Keratinocyte (primary cell): ENCODE data around the gene AHCY. TPM values are rescaled to one million over a fixed set of nuclear protein-coding genes. Genes with fewer than 3 reads are reported as not detected.
"Not testable (repeated sequence)": the region's sequence is repeated elsewhere in the genome, so short reads cannot be mapped to it uniquely, and the experiment has no call there.

Source experiments
- DNase-seq: peaks from one replicate; pipeline ENCODE4 v3.0.0-alpha.2; 2011; ENCODE audit warnings: low read depth, missing footprints, low spot score
- FAIRE-seq: peaks from 2 replicates; lab custom pipeline; 2011; peaks lifted over from hg19 to GRCh38; lab: Jason Lieb, UNC
- H2AFZ ChIP-seq: 2 replicates; pipeline ENCODE4 v1.6.0; 2012; ENCODE audit warnings: low read length, control low read depth, inconsistent platforms; ENCODE audit not compliant: control insufficient read depth
- H3K27ac ChIP-seq: 2 replicates; pipeline ENCODE4 v1.5.1; 2011; ENCODE audit warnings: low read length; ENCODE audit not compliant: control insufficient read depth, insufficient read depth
- H3K27me3 ChIP-seq: 3 replicates; pipeline ENCODE4 v1.6.0; 2011; ENCODE audit warnings: low read length; ENCODE audit not compliant: control insufficient read depth, insufficient read depth; ENCODE audit errors: extremely low read depth
- H3K36me3 ChIP-seq, 2 experiments: 2 replicates in 1 of 2; 3 replicates in 1 of 2; pipeline ENCODE4 v1.5.1; 2011; ENCODE audit warnings: low read length in 2 of 2, mild to moderate bottlenecking in 1 of 2; ENCODE audit not compliant: control insufficient read depth in 2 of 2, insufficient read depth in 2 of 2; ENCODE audit errors: extremely low read depth in 1 of 2
- H3K4me1 ChIP-seq: 3 replicates; pipeline ENCODE4 v1.5.1; 2011; ENCODE audit warnings: low read length; ENCODE audit not compliant: control insufficient read depth, insufficient read depth; ENCODE audit errors: extremely low read depth
- H3K4me2 ChIP-seq: 3 replicates; pipeline ENCODE4 v1.6.0; 2011; ENCODE audit warnings: low read depth, low read length; ENCODE audit not compliant: control insufficient read depth, insufficient read depth; ENCODE audit errors: extremely low read depth
- H3K4me3 ChIP-seq, 3 experiments: fragments of 200-600 bp in 1 of 3; sonication (generic) in 1 of 3; 2 replicates in 2 of 3; 3 replicates in 1 of 3; pipeline ENCODE4 v1.5.1; 2011 to 2016; ENCODE audit warnings: low read length in 3 of 3, mild to moderate bottlenecking in 3 of 3, control low read depth in 2 of 3, inconsistent platforms in 1 of 3, low read depth in 1 of 3, mixed read lengths in 1 of 3, mixed run types in 1 of 3, moderate library complexity in 1 of 3; ENCODE audit not compliant: control insufficient read depth in 2 of 3, insufficient read depth in 2 of 3; ENCODE audit errors: extremely low read depth in 1 of 3
- H3K79me2 ChIP-seq: 2 replicates; pipeline ENCODE4 v1.6.0; 2012; ENCODE audit warnings: low read length; ENCODE audit not compliant: control insufficient read depth, insufficient read depth
- H3K9ac ChIP-seq: 3 replicates; pipeline ENCODE4 v1.6.0; 2011; ENCODE audit warnings: low read length; ENCODE audit not compliant: control insufficient read depth, insufficient read depth; ENCODE audit errors: extremely low read depth
- H3K9me1 ChIP-seq: 3 replicates; pipeline ENCODE4 v1.6.0; 2011; ENCODE audit warnings: low read length; ENCODE audit not compliant: control insufficient read depth, insufficient read depth; ENCODE audit errors: extremely low read depth
- H3K9me3 ChIP-seq: 2 replicates; pipeline ENCODE4 v1.5.1; 2012; ENCODE audit warnings: low read depth, low read length; ENCODE audit not compliant: control insufficient read depth
- H4K20me1 ChIP-seq: 3 replicates; pipeline ENCODE4 v1.6.0; 2011; ENCODE audit warnings: low read length; ENCODE audit not compliant: control insufficient read depth, insufficient read depth; ENCODE audit errors: extremely low read depth
- EZH2 ChIP-seq: IDR thresholded peaks from one replicate; pipeline ENCODE4 v1.6.1; 2012; ENCODE audit warnings: inconsistent platforms, mild to moderate bottlenecking, low read length, moderate library complexity
- dilution Hi-C: fragments of 300-500 bp; cut with MboI; formaldehyde crosslinking; loops from one replicate; pipeline ENCODE4 v1.7.0; 2020; ENCODE audit warnings: low sequenced_read_pairs; ENCODE audit not compliant: extremely low pct_ligation_motif_present
- polyA plus RNA-seq, 5 experiments: library from polyadenylated mRNA; depleted of rRNA in 3 of 5; stranded (reverse) in 3 of 5; stranded (forward) in 1 of 5; unstranded in 1 of 5; fragments of >200 nt; gene quantifications; 1 replicate in 1 of 5; 2 replicates in 3 of 5; 3 replicates in 1 of 5; pipeline versions ENCODE4 v1.2.1 to v1.2.3, GENCODE V29; 2011 to 2012; ENCODE audit warnings: missing spikeins in 2 of 5, low read depth in 1 of 5, low replicate concordance in 1 of 5
- TF ChIP-seq, protein P1 (sequence below), 3 experiments: IDR thresholded peaks in 1 of 3; conservative IDR thresholded peaks in 1 of 3; optimal IDR thresholded peaks in 1 of 3; 2 replicates in 2 of 3; 3 replicates in 1 of 3; pipeline versions ENCODE3 to v1.5.1; 2011; ENCODE audit warnings: low read length in 3 of 3, mild to moderate bottlenecking in 3 of 3, moderate library complexity in 2 of 3, control low read depth in 1 of 3, inconsistent platforms in 1 of 3; ENCODE audit not compliant: insufficient read depth in 2 of 3; ENCODE audit errors: extremely low read depth in 1 of 3

AHCY gene
- polyA plus RNA-seq, 1 donor (not counting 4 experiments of a cell fraction or from before 2014, with no cell fraction given) = 320 TPM

DNA sequence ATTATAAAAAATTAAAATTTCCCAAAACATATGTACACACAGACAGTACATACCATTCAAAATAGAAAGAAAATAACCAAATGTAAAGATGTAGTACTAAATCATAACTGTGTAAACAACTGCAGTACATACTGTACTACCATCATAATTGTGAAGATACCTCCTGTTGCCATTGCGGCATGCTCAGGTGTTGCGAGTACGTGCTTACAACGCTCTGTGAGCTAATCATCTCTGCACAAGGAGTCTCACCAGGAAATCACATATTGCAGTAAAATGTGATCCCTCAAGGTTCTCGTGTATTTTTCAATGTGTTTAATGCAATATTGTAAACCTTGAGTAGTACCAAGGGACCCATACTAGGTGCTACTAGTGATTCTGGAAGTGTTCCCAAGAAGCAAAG, 39.0 kb downstream of the AHCY start:
- Histone ChIP-seq H3K27ac (no peak overlapping the region), H3K9me3 (no peaks in the 10 kb centered on the region), H3K4me2 (no peak overlapping the region), H3K9ac (no peak overlapping the region), H4K20me1 (no peaks in the 10 kb centered on the region), H3K79me2 (no peaks in the 10 kb centered on the region), H3K4me1 (no peaks in the 10 kb centered on the region), H2AFZ (no peak overlapping the region), H3K27me3 (no peaks in the 10 kb centered on the region), H3K9me1 (no peaks in the 10 kb centered on the region), H3K36me3 (no peaks in the 10 kb centered on the region), H3K4me3 (no peak overlapping the region)
- DNase-seq = no peak
- dilution Hi-C loops = no loop called here
- TF ChIP-seq, protein P1, sequence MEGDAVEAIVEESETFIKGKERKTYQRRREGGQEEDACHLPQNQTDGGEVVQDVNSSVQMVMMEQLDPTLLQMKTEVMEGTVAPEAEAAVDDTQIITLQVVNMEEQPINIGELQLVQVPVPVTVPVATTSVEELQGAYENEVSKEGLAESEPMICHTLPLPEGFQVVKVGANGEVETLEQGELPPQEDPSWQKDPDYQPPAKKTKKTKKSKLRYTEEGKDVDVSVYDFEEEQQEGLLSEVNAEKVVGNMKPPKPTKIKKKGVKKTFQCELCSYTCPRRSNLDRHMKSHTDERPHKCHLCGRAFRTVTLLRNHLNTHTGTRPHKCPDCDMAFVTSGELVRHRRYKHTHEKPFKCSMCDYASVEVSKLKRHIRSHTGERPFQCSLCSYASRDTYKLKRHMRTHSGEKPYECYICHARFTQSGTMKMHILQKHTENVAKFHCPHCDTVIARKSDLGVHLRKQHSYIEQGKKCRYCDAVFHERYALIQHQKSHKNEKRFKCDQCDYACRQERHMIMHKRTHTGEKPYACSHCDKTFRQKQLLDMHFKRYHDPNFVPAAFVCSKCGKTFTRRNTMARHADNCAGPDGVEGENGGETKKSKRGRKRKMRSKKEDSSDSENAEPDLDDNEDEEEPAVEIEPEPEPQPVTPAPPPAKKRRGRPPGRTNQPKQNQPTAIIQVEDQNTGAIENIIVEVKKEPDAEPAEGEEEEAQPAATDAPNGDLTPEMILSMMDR (optimal IDR thresholded peaks at IDR 0.05 in 1 of 3, IDR thresholded peaks at IDR 0.05 in 1 of 3, conservative IDR thresholded peaks at IDR 0.05 in 1 of 3; ENCODE audit: extremely low read depth in 1 of 3, insufficient read depth in 2 of 3, low read length in 3 of 3) = no peak
- TF ChIP-seq EZH2 = no peak
- no peak for FAIRE-seq

DNA sequence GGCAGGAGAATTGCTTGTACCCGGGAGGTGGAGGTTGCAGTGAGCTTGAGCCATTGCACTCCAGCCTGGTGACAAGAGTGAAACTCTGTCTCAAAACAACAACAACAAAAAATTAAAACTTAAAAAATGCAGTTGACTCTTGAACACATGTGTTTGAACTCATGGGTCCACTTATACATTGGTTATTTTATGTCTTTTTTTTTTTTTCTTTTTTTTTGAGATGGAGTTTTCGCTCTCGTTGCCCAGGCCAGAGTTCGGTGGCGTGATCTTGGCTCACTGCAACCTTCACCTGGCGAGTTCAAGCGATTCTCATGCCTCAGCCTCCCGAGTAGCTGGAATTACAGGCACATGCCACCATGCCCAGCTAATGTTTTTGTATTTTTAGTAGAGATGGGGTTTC, 39.7 kb downstream of the AHCY start:
- H3K4me2 ChIP-seq, H2AFZ ChIP-seq, H3K9ac ChIP-seq, dilution Hi-C loops, H3K36me3 ChIP-seq, FAIRE-seq, H3K4me1 ChIP-seq, H3K9me3 ChIP-seq, H3K9me1 ChIP-seq, H4K20me1 ChIP-seq, H3K27ac ChIP-seq, H3K4me3 ChIP-seq, DNase-seq, H3K27me3 ChIP-seq, H3K79me2 ChIP-seq: not testable (repeated sequence)
